BLaER1 treated with 17β-estradiol and CSF1 and Interleukin-3, amounts not matched to agents 10 nM and 100 nM (cell line): Measurements from ENCODE around the gene SAMD4A.

Source experiments
- H3K27ac ChIP-seq, 11 experiments: shearing (Covaris generic); formaldehyde crosslinking; 2 replicates each; pipeline ENCODE4 v1.8.1; 2022
- H3K27me3 ChIP-seq, 11 experiments: shearing (Covaris generic); formaldehyde crosslinking; 2 replicates each; pipeline ENCODE4 v1.8.1; 2022
- H3K36me3 ChIP-seq, 11 experiments: shearing (Covaris generic); formaldehyde crosslinking; 2 replicates each; pipeline ENCODE4 v1.8.1; 2022
- H3K4me1 ChIP-seq, 10 experiments: shearing (Covaris generic); formaldehyde crosslinking; 2 replicates each; pipeline ENCODE4 v1.8.1; 2022
- H3K4me2 ChIP-seq, 11 experiments: shearing (Covaris generic); formaldehyde crosslinking; 2 replicates each; pipeline ENCODE4 v1.8.1; 2022
- H3K4me3 ChIP-seq, 10 experiments: shearing (Covaris generic); formaldehyde crosslinking; 2 replicates each; pipeline ENCODE4 v1.8.1; 2022
- H3K9ac ChIP-seq, 11 experiments: shearing (Covaris generic); formaldehyde crosslinking; 2 replicates each; pipeline ENCODE4 v1.8.1; 2022
- H3K9me3 ChIP-seq, 11 experiments: shearing (Covaris generic); formaldehyde crosslinking; replicated peaks in 1 of 11; 2 replicates each; pipeline ENCODE4 v1.8.1; 2022
- H4K20me1 ChIP-seq, 11 experiments: shearing (Covaris generic); formaldehyde crosslinking; 2 replicates each; pipeline ENCODE4 v1.8.1; 2022
- Cebpa-rat ChIP-seq, 11 experiments: shearing (Covaris generic); IDR thresholded peaks; 2 replicates each; pipeline ENCODE4 v1.8.1; 2022

Gene SAMD4A

DNA sequence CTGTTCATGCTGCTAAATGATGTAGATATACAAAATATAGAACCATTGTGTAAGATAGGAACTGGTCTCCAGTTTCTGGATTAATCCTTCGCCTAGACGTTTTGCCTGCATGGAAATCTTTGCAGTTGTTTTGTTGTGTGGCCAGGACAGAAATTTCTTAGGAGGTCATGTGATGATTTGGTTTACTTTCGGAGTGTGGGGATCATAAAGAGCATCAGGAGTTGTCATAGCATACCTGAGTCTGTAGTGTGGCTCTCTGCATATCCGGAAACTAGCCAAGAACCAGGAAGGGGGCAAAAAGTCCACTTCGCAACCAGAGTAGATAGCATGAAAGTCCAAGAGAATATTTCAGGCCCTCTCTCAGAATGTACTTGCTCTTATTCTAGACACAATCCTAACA, 3.1 kb downstream of the SAMD4A start:
- Histone ChIP-seq H3K4me3 (peak overlapping the region in 2 of 10 experiments; percentile 51 to 88; a peak in 2 of 20 replicates), H3K4me2 (peak overlapping the region; percentile 84 to 100 (median 97)), H3K36me3 (peaks cover 19 to 53% (median 34%) of the 10 kb centered on the region in 11 experiments; a peak in 21 of 22 replicates), H3K27ac (no peak overlapping the region), H3K4me1 (peaks cover 25 to 31% (median 27%) of the 10 kb centered on the region in 10 experiments), H4K20me1 (peaks cover 0 to 36% (median 8%) of the 10 kb centered on the region in 11 experiments; a peak in 9 of 22 replicates), H3K9me3 (peaks cover 21 to 32% (median 28%) of the 10 kb centered on the region in 11 experiments), H3K9ac (no peak overlapping the region; a peak in 3 of 22 replicates), H3K27me3 (peaks cover 0 to 16% (median 12%) of the 10 kb centered on the region in 11 experiments; a peak in 12 of 22 replicates)
- no peak for TF ChIP-seq Cebpa-rat (IDR thresholded peaks at IDR 0.05)

DNA sequence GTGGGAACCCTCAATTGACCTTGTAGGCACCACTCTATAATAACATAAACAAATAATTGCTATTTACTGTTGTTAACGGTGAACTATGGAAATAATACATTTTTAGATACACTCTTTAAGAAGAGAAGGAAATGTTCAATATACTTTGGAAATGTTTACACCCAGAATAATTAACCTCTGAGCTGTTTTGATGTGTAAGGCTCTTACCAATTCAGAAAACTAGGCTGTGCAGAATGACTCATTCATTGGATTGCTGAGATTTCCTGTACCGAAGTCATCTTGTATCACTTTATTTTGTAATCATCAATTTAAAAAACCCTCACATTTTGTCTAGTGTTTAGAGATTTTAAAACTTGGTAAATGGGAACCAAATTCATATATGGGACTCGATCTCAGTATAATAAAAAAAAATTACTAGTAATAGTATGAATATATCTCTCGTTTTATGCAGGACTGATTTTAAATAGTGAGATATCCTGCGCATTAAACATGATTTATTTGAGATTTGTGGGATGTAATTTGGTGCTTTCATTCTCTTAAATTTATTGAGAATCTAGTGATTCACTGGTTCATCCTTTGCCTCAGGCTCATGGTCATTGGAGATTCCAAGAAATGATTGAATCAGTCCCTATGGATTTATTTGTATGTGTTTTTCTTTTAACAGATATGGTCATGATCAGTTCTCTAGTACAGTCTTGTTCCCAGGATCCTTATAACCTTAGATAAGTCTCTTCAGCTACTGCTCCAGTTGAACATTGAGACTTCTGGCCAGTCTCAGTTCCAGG, 3.9 kb downstream of the SAMD4A start:
- no peak for TF ChIP-seq Cebpa-rat (IDR thresholded peaks at IDR 0.05)
- Histone ChIP-seq H3K4me2 (peak overlapping the region; percentile 84 to 100 (median 97); a peak in 20 of 22 replicates), H4K20me1 (peaks cover 0 to 44% (median 8%) of the 10 kb centered on the region in 11 experiments; a peak in 8 of 22 replicates), H3K9me3 (peaks cover 21 to 32% (median 28%) of the 10 kb centered on the region in 11 experiments), H3K27ac (no peak overlapping the region), H3K27me3 (peaks cover 0 to 8% (median 5%) of the 10 kb centered on the region in 11 experiments; a peak in 9 of 22 replicates), H3K9ac (no peak overlapping the region; a peak in 1 of 22 replicates), H3K4me3 (no peak overlapping the region), H3K4me1 (peaks cover 21 to 38% (median 25%) of the 10 kb centered on the region in 10 experiments), H3K36me3 (peaks cover 19 to 53% (median 36%) of the 10 kb centered on the region in 11 experiments; a peak in 21 of 22 replicates)

DNA sequence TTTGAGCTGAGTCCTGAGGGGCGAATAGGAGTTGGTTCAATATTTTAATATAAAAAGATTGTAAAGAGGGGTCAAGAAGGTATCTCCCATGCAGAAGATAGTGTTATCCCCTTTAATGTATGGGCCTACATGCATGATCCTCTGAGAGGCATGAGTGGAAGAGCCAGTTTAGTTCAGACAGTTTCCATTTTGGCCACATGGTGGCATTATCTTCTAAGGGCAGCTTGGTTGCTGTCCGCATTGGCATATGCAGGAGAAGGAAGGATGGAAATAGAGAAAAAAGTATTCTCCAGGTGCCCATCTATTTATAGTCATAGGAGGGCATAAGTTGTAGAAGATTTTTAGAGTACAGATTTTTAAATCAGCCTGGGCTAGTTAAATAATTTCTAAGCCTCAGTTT, 5.4 kb downstream of the SAMD4A start:
- peaks cover 25 to 67% (median 42%) of the 10 kb centered on the region in 11 experiments for H3K36me3 ChIP-seq
- no peak for TF ChIP-seq Cebpa-rat (IDR thresholded peaks at IDR 0.05)
- no peaks in the 10 kb centered on the region for H3K27me3 ChIP-seq
- peaks cover 21 to 32% (median 28%) of the 10 kb centered on the region in 11 experiments for H3K9me3 ChIP-seq
- H3K4me1 ChIP-seq = peaks cover 21 to 51% (median 26%) of the 10 kb centered on the region in 10 experiments
- peak overlapping the region in 1 of 10 experiments; percentile 8; a peak in 2 of 20 replicates for H3K4me3 ChIP-seq
- no peak overlapping the region for H3K9ac ChIP-seq
- H4K20me1 ChIP-seq = peaks cover 0 to 59% (median 8%) of the 10 kb centered on the region in 11 experiments; a peak in 8 of 22 replicates
- H3K4me2 ChIP-seq = no peak overlapping the region
- no peak overlapping the region for H3K27ac ChIP-seq

DNA sequence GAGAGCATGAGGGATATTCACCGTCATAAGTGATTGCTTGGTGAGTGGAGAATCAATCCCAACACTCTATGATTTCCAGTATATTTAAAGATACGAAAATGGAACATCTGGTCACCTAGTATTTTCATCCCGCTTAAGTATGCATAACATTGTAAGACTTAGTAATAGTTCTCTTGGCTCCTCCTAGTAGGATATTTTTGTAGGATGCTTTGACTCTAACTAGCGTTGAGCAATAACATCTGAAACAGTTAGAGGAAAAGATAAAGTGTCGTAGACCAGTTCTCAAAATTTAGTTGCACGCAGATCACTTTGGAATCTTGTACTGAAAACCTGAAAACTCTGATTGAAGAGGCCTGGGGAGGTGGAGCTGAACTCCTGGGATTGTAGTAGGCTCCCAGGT, 7.6 kb downstream of the SAMD4A start:
- Histone ChIP-seq H3K27me3 (no peaks in the 10 kb centered on the region), H4K20me1 (peaks cover 0 to 72% (median under 1%) of the 10 kb centered on the region in 11 experiments; a peak in 7 of 22 replicates), H3K4me1 (peaks cover 12 to 47% (median 13%) of the 10 kb centered on the region in 10 experiments), H3K4me2 (no peak overlapping the region), H3K27ac (no peak overlapping the region), H3K9me3 (peaks cover 21 to 32% (median 28%) of the 10 kb centered on the region in 11 experiments), H3K9ac (no peak overlapping the region), H3K36me3 (peaks cover 25 to 76% (median 60%) of the 10 kb centered on the region in 11 experiments), H3K4me3 (no peak overlapping the region)
- TF ChIP-seq Cebpa-rat (IDR thresholded peaks at IDR 0.05) = no peak

DNA sequence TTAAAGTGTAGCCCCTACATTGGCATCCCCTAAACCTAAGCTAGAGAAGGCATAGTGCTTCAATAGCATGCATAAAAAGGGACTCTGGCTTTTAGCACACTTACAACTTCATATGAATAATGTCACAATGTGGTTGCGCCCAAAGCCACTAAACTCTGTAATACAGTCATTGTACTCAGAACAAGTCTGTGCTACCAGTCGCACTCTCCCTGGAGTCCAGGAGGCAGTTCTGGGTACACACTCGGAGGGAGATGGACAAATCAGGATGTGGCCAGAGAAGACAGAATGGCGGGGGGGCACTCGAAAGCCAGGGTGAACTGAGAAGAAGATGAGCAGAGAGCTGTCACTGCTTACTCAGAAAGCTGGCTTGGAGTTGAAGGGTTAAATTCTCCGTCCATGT, 10.6 kb downstream of the SAMD4A start:
- H3K9me3 ChIP-seq = peaks cover 12 to 18% (median 14%) of the 10 kb centered on the region in 11 experiments
- no peaks in the 10 kb centered on the region for H3K27me3 ChIP-seq
- peaks cover 13 to 76% (median 47%) of the 10 kb centered on the region in 11 experiments for H3K36me3 ChIP-seq
- H3K9ac ChIP-seq = no peak overlapping the region
- H3K4me2 ChIP-seq = no peak overlapping the region
- H3K4me3 ChIP-seq = no peak overlapping the region
- H3K27ac ChIP-seq = no peak overlapping the region
- peaks cover 0 to 89% (median 0%) of the 10 kb centered on the region in 11 experiments; a peak in 6 of 22 replicates for H4K20me1 ChIP-seq
- H3K4me1 ChIP-seq = peaks cover 0 to 34% (median 0%) of the 10 kb centered on the region in 10 experiments; a peak in 6 of 20 replicates
- TF ChIP-seq Cebpa-rat (IDR thresholded peaks at IDR 0.05) = no peak

DNA sequence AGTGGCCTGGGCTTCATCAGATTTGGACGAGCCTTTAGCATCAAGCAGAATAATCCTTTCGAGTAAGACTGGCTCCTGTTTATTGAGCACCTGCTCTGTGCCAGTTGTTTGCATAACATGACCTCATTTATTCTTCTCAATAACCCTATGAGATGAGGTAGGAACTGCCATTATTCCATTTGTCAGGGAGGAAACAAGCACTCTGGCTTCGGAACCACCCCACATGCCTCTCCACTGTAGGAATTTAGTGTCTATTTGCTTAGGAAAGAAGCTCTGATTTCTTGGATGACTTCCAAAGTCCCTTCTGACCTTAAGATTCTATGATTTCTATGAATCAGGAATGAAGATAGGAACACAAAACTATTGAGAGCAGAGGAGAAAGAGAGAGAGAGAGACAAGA, 11.0 kb downstream of the SAMD4A start:
- Histone ChIP-seq H3K27me3 (no peaks in the 10 kb centered on the region), H3K9ac (no peak overlapping the region), H3K27ac (no peak overlapping the region), H3K4me2 (no peak overlapping the region), H3K4me3 (no peak overlapping the region), H3K4me1 (peaks cover 0 to 34% (median 0%) of the 10 kb centered on the region in 10 experiments; a peak in 6 of 20 replicates), H4K20me1 (peaks cover 0 to 94% (median 0%) of the 10 kb centered on the region in 11 experiments; a peak in 6 of 22 replicates), H3K9me3 (peaks cover 7 to 13% (median 9%) of the 10 kb centered on the region in 11 experiments; a peak in 20 of 22 replicates), H3K36me3 (peaks cover 8 to 76% (median 47%) of the 10 kb centered on the region in 11 experiments)
- no peak for TF ChIP-seq Cebpa-rat (IDR thresholded peaks at IDR 0.05)

DNA sequence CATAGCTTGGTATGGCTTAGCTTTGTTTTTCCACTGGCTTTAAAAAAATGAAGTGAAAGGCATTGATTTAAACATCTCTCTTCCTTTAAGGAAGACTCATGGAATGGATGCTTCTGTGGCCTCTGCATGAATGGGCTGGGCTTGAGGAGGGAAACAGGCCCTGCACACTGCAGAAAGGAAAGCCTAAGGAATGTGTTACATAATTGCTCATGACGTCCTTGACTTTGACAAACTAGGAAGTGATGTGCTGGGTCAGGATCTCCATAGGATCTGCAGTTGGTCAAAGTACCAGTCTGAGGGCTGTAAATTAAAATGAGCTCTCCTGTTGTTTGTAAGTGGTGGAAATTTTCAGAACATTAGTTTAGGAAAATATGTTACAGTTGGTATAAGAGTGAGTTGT, 12.7 kb downstream of the SAMD4A start:
- Histone ChIP-seq H3K4me2 (no peak overlapping the region), H3K9me3 (no peaks in the 10 kb centered on the region), H3K27ac (no peak overlapping the region), H3K27me3 (no peaks in the 10 kb centered on the region), H3K4me3 (no peak overlapping the region), H3K4me1 (peaks cover 0 to 34% (median 0%) of the 10 kb centered on the region in 10 experiments; a peak in 6 of 20 replicates), H4K20me1 (peaks cover 0 to 100% (median 0%) of the 10 kb centered on the region in 11 experiments; a peak in 6 of 22 replicates), H3K36me3 (peaks cover 0 to 69% (median 40%) of the 10 kb centered on the region in 11 experiments; a peak in 15 of 22 replicates), H3K9ac (no peak overlapping the region)
- no peak for TF ChIP-seq Cebpa-rat (IDR thresholded peaks at IDR 0.05)

DNA sequence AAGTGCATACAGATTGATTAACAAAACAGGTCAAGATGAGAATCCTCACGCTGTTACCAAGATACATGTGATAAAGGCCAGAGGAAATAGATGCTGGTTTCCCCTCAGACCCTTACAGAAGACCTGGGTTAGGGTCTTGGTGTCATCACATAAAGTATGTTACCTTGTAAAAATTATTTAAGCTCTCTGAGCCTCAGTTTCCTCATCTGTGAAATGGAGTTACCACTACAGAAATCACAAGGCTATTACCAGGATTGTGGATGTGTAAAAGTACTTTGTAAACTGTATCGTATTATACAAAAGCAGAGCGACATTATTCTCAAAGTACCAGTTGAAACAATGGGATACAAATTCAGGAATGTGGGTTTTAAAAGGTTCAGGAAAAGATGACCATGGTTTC, 14.0 kb downstream of the SAMD4A start:
- TF ChIP-seq Cebpa-rat (IDR thresholded peaks at IDR 0.05) = no peak
- no peak overlapping the region for H3K27ac ChIP-seq
- no peak overlapping the region for H3K4me2 ChIP-seq
- H3K4me3 ChIP-seq = no peak overlapping the region
- H3K27me3 ChIP-seq = no peaks in the 10 kb centered on the region
- peaks cover 0 to 64% (median 42%) of the 10 kb centered on the region in 11 experiments; a peak in 17 of 22 replicates for H3K36me3 ChIP-seq
- peaks cover 0 to 97% (median 0%) of the 10 kb centered on the region in 11 experiments; a peak in 6 of 22 replicates for H4K20me1 ChIP-seq
- H3K9ac ChIP-seq = no peak overlapping the region
- peaks cover 0 to 6% (median 5%) of the 10 kb centered on the region in 11 experiments; a peak in 12 of 22 replicates for H3K9me3 ChIP-seq
- peaks cover 0 to 22% (median 0%) of the 10 kb centered on the region in 10 experiments; a peak in 6 of 20 replicates for H3K4me1 ChIP-seq
